NB4 (cell line): ENCODE measurements around the gene ANKRD60.
A peak's percentile ranks its signal among the peaks of the same experiment; 100 is the strongest.

Experiments
- DNase-seq: peaks from one replicate; pipeline ENCODE4 v3.0.0; 2010; ENCODE audit warnings: low read depth
- H3K4me3 ChIP-seq: one replicate; pipeline ENCODE4 v1.5.1; 2011; ENCODE audit warnings: mild to moderate bottlenecking, low read depth, low read length, moderate library complexity
- MYC ChIP-seq: IDR thresholded peaks from 2 replicates; pipeline ENCODE4 v1.6.1; 2011; ENCODE audit warnings: low read depth, low read length
- POLR2A ChIP-seq: IDR thresholded peaks from 2 replicates; pipeline ENCODE4 v1.6.1; 2011; ENCODE audit warnings: mild to moderate bottlenecking; ENCODE audit not compliant: insufficient read length; ENCODE audit errors: extremely low read depth
- TF ChIP-seq, protein P1 (sequence below): IDR thresholded peaks from 2 replicates; pipeline ENCODE4 v1.6.1; 2011; ENCODE audit warnings: low read depth, low read length
- TF ChIP-seq, protein P2 (sequence below): IDR thresholded peaks from one replicate; pipeline ENCODE4 v1.5.1; 2012; ENCODE audit warnings: low read depth, low read length

Gene ANKRD60

DNA sequence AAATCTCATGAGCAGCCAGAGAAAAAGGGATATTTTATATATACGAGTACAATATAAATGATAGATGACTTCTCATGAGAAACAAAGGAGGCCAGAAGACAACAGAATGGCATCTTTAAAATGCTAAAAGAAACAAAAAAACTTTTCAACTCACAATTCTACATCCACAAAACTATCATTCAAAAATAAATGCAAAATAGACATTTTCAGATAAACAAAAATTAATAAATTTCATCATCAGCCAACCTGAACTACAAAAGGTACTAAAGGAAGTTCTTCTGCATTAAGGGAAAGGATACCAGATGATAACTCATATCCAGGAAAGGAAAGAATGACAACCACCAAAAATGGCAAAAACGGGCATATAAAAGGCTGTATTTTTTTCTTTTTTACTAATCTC, 27.9 kb upstream of the ANKRD60 start:
- no peak for DNase-seq
- no peak overlapping the region for H3K4me3 ChIP-seq
- TF ChIP-seq MYC = no peak
- TF ChIP-seq, protein P1, sequence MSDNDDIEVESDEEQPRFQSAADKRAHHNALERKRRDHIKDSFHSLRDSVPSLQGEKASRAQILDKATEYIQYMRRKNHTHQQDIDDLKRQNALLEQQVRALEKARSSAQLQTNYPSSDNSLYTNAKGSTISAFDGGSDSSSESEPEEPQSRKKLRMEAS = no peak
- TF ChIP-seq, protein P2, sequence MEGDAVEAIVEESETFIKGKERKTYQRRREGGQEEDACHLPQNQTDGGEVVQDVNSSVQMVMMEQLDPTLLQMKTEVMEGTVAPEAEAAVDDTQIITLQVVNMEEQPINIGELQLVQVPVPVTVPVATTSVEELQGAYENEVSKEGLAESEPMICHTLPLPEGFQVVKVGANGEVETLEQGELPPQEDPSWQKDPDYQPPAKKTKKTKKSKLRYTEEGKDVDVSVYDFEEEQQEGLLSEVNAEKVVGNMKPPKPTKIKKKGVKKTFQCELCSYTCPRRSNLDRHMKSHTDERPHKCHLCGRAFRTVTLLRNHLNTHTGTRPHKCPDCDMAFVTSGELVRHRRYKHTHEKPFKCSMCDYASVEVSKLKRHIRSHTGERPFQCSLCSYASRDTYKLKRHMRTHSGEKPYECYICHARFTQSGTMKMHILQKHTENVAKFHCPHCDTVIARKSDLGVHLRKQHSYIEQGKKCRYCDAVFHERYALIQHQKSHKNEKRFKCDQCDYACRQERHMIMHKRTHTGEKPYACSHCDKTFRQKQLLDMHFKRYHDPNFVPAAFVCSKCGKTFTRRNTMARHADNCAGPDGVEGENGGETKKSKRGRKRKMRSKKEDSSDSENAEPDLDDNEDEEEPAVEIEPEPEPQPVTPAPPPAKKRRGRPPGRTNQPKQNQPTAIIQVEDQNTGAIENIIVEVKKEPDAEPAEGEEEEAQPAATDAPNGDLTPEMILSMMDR = no peak
- TF ChIP-seq POLR2A = no peak

GRCh38 chr20:58254890-58255289, 26.4 kb upstream of the ANKRD60 start:
- TF ChIP-seq MYC (no peak), POLR2A (no peak)
- TF ChIP-seq, protein P2 = no peak
- TF ChIP-seq, protein P1 = no peak
- no peak for DNase-seq
- no peak overlapping the region for H3K4me3 ChIP-seq

DNA sequence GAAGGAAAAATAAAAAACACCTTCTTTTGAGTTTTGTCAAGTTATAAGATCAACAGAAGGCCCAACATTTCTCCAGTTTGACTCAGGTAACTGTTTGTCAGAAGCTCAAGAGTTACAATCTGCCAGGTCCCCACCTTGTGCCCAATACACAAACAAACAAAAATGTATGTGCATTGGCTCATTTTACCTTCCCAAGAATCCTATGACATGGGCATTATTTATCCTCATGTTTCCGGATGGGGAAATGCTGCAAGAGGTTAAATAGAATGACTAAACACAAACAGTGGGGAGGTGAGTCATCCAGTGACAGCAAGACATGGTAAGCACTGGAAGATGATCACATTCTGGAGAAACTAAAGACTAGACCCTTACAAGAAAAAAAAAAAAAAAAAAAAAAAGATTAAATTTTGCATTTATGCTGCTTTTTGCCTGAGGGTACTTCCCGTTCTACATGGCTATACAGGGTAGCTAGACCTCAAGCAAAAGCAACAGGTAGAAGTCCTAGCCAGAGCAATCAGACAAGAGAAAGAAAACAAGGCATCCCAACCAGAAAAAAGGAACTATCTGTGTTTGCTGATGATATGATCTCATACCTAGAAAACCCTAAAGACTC, 23.6 kb upstream of the ANKRD60 start:
- peak; percentile 87 for DNase-seq
- no peak overlapping the region for H3K4me3 ChIP-seq
- TF ChIP-seq POLR2A (no peak), MYC (no peak)
- TF ChIP-seq, protein P2 = no peak
- TF ChIP-seq, protein P1 = no peak

DNA sequence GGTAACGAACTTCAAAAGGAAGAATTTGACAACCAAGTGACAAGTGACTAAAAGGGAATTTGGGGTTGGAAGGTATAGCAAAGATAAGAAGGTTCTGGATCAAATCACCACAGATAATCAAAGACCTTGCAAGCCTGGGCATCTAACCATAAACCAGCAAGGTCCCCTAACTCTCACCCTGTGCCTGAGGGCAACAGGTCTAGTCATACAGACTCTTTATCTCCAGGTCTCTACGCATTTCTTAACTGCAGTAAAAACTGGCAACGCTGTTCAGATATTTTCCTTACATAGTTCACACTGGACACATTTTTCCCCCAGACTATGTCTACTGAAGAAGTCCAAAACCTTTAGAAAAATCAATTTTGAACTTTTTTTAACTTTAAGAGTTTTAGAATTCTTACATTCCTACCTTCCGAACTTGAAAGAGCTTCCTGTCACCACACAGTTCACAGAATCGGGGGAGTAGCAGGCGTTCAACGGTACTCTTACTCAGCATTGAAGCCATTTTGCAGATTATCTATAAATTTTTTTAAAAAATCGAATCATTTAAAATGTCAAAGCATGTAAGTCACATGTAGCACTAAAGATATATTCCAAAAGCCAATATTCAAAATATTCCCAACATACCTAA, 23.0 kb upstream of the ANKRD60 start:
- peak; percentile 46 for DNase-seq
- no peak overlapping the region for H3K4me3 ChIP-seq

GRCh38 chr20:58246346-58246745, 17.9 kb upstream of the ANKRD60 start:
- peak; percentile 44 for DNase-seq
- H3K4me3 ChIP-seq = no peak overlapping the region
- TF ChIP-seq, protein P1 = no peak
- TF ChIP-seq MYC = no peak
- TF ChIP-seq POLR2A = no peak
- TF ChIP-seq, protein P2 = peak; percentile 29

More for the DNA sequence above, 23.0 kb upstream of the ANKRD60 start:
- TF ChIP-seq, protein P1 = no peak
- TF ChIP-seq POLR2A (no peak), MYC (no peak)
- TF ChIP-seq, protein P2 = no peak
